Endothelial cell of umbilical vein (primary cell): Measurements from ENCODE around the gene IL4I1. TPM values are rescaled to one million over a fixed set of nuclear protein-coding genes. Genes with fewer than 3 reads are reported as not detected.

Source experiments
- BruUV-seq: library from RNA; stranded (reverse); fragments of 400-500 nt; replicated peaks from 2 replicates; lab custom pipeline; 2021; lab: Mats Ljungman, UMichigan
- CTCF ChIA-PET: fragments of 300-600, 350-600 bp; sonication (Branson Sonifier 250); formaldehyde crosslinking; loops from one replicate; lab custom pipeline; 2021; ENCODE audit warnings: antibody characterized with exemption, inconsistent platforms; lab: Charles Lee
- POLR2A ChIA-PET: fragments of 300-600, 350-600 bp; sonication (Branson Sonifier 250); formaldehyde crosslinking; loops from one replicate; lab custom pipeline; 2021; ENCODE audit warnings: antibody characterized with exemption, inconsistent platforms; lab: Charles Lee
- DNase-seq: peaks from one replicate; pipeline ENCODE4 v3.0.0-alpha.2; 2011; ENCODE audit warnings: low read depth, low spot score
- FAIRE-seq: peaks from 2 replicates; lab custom pipeline; 2011; peaks lifted over from hg19 to GRCh38; lab: Jason Lieb, UNC
- H2AFZ ChIP-seq: 2 replicates; pipeline ENCODE4 v1.6.0; 2012; ENCODE audit warnings: low read depth, low read length, control low read depth, inconsistent platforms
- H3K27ac ChIP-seq: 2 replicates; pipeline ENCODE4 v1.5.1; 2011; ENCODE audit warnings: low read depth, mild to moderate bottlenecking, control low read depth, low read length, moderate library complexity; ENCODE audit not compliant: insufficient read depth
- H3K27me3 ChIP-seq, 2 experiments: 2 replicates each; pipeline versions ENCODE4 v1.6.0 to v1.6.1; 2011; ENCODE audit warnings: low read length in 2 of 2, mixed read lengths in 1 of 2; ENCODE audit not compliant: control insufficient read depth in 2 of 2, insufficient read depth in 2 of 2
- H3K36me3 ChIP-seq, 2 experiments: 2 replicates in 1 of 2; 3 replicates in 1 of 2; pipeline ENCODE4 v1.5.1; 2011; ENCODE audit warnings: low read length in 2 of 2, mild to moderate bottlenecking in 1 of 2, moderate library complexity in 1 of 2; ENCODE audit not compliant: control insufficient read depth in 2 of 2, insufficient read depth in 2 of 2; ENCODE audit errors: extremely low read depth in 1 of 2
- H3K4me1 ChIP-seq: 3 replicates; pipeline ENCODE4 v1.5.1; 2011; ENCODE audit warnings: mild to moderate bottlenecking, low read length; ENCODE audit not compliant: control insufficient read depth, insufficient read depth; ENCODE audit errors: extremely low read depth
- H3K4me2 ChIP-seq: 2 replicates; pipeline ENCODE4 v1.6.1; 2011; ENCODE audit warnings: low read length, control low read depth, mixed read lengths; ENCODE audit not compliant: insufficient read depth
- H3K4me3 ChIP-seq, 3 experiments: fragments of 200-600 bp in 1 of 3; sonication (generic), shearing (Covaris generic) in 1 of 3; replicated peaks in 1 of 3; 2 replicates each; pipeline ENCODE4 v1.5.1; 2011 to 2016; ENCODE audit warnings: control low read depth in 3 of 3, low read length in 3 of 3, mild to moderate bottlenecking in 2 of 3, inconsistent platforms in 1 of 3, low read depth in 1 of 3, moderate library complexity in 1 of 3; ENCODE audit not compliant: insufficient read depth in 1 of 3
- H3K79me2 ChIP-seq: 2 replicates; pipeline ENCODE4 v1.6.0; 2012; ENCODE audit warnings: low read length, inconsistent platforms; ENCODE audit not compliant: control insufficient read depth, insufficient read depth
- H3K9ac ChIP-seq: replicated peaks from 2 replicates; pipeline ENCODE3; 2011; ENCODE audit warnings: low read length, control low read depth; ENCODE audit not compliant: insufficient read depth; ENCODE audit errors: extremely low read depth
- H3K9me1 ChIP-seq: replicated peaks from 3 replicates; pipeline ENCODE4 v1.6.0; 2011; ENCODE audit warnings: mild to moderate bottlenecking, low read length; ENCODE audit not compliant: control insufficient read depth, insufficient read depth; ENCODE audit errors: extremely low read depth
- H3K9me3 ChIP-seq: replicated peaks from 2 replicates; pipeline ENCODE4 v1.5.1; 2012; ENCODE audit warnings: low read length, inconsistent platforms; ENCODE audit not compliant: control insufficient read depth, insufficient read depth
- H4K20me1 ChIP-seq: replicated peaks from 2 replicates; pipeline ENCODE3; 2011; ENCODE audit warnings: mild to moderate bottlenecking, low read length; ENCODE audit not compliant: control insufficient read depth, insufficient read depth; ENCODE audit errors: extremely low read depth
- CTCF ChIP-seq, 2 donors: IDR thresholded peaks; 1 replicate in 1 of 2; 2 replicates in 1 of 2; pipeline ENCODE4 v1.5.1; 2011; ENCODE audit warnings: low read length in 2 of 2, mild to moderate bottlenecking in 2 of 2, moderate library complexity in 2 of 2, control low read depth in 1 of 2, inconsistent platforms in 1 of 2, low read depth in 1 of 2; ENCODE audit not compliant: insufficient read depth in 1 of 2; ENCODE audit errors: extremely low read depth in 1 of 2
- EZH2 ChIP-seq: IDR thresholded peaks from 2 replicates; pipeline ENCODE4 v1.6.1; 2012; ENCODE audit warnings: borderline replicate concordance, low read depth, mild to moderate bottlenecking, moderate library complexity, low read length, inconsistent platforms; ENCODE audit not compliant: severe bottlenecking
- FOS ChIP-seq: IDR thresholded peaks from 2 replicates; pipeline ENCODE4 v1.6.1; 2011; ENCODE audit warnings: mild to moderate bottlenecking, low read length, moderate library complexity, borderline replicate concordance; ENCODE audit not compliant: insufficient read depth
- GATA2 ChIP-seq: IDR thresholded peaks from 2 replicates; pipeline ENCODE4 v1.7.0; 2011; ENCODE audit warnings: low read depth, mild to moderate bottlenecking, moderate library complexity, mixed read lengths, low read length; ENCODE audit not compliant: insufficient read length, insufficient read depth
- JUN ChIP-seq: IDR thresholded peaks from 2 replicates; pipeline ENCODE4 v1.6.1; 2011; ENCODE audit warnings: borderline replicate concordance, low read depth; ENCODE audit not compliant: insufficient read length, insufficient read depth
- MAX ChIP-seq: IDR thresholded peaks from 2 replicates; pipeline ENCODE4 v1.6.1; 2011; ENCODE audit not compliant: insufficient read depth, insufficient read length
- MYC ChIP-seq: IDR thresholded peaks from one replicate; pipeline ENCODE4 v1.6.1; 2011; ENCODE audit warnings: mild to moderate bottlenecking, low read depth, low read length
- POLR2A ChIP-seq: IDR thresholded peaks from 2 replicates; pipeline ENCODE4 v1.6.1; 2012; ENCODE audit warnings: low read depth, mild to moderate bottlenecking, control low read depth, low read length
- POLR2AphosphoS5 ChIP-seq: IDR thresholded peaks from 2 replicates; pipeline ENCODE4 v1.6.1; 2012; ENCODE audit warnings: low read depth, mild to moderate bottlenecking, control low read depth, low read length, moderate library complexity; ENCODE audit not compliant: insufficient read depth
- dilution Hi-C: fragments of 300-500 bp; cut with MboI; formaldehyde crosslinking; loops from one replicate; pipeline ENCODE4 v1.15.0; 2019; ENCODE audit warnings: low sequenced_read_pairs; ENCODE audit not compliant: extremely low pct_ligation_motif_present
- intact Hi-C: fragments of 100-400 bp; cut with micrococcal nuclease; formaldehyde crosslinking; loops from one replicate; pipeline ENCODE4 v1.10.0; 2022
- polyA plus RNA-seq, 4 experiments: library from polyadenylated mRNA; depleted of rRNA in 3 of 4; stranded (reverse) in 3 of 4; unstranded in 1 of 4; fragments of >200 nt; gene quantifications; 2 replicates each; pipeline versions ENCODE4 v1.2.1 to v1.2.3, GENCODE V29; 2011 to 2012; ENCODE audit warnings: missing spikeins in 1 of 4
- total RNA-seq: library from RNA; stranded (reverse); gene quantifications from 2 replicates; pipeline ENCODE4 v1.2.3, GENCODE V29; 2021

Gene IL4I1
- total and polyA plus RNA-seq, 2 donors (not counting 3 experiments of a cell fraction or from before 2014, with no cell fraction given) = 5.0 to 5.6 TPM

GRCh38 chr19:49932731-49933131 is 36.0 kb upstream of the IL4I1 start:
- POLR2A ChIA-PET = no interaction called here
- dilution Hi-C loops = no loop called here
- FAIRE-seq = no peak
- Histone ChIP-seq H3K9me3 (no peaks in the 10 kb centered on the region), H3K36me3 (peaks cover 0 to 3% of the 10 kb centered on the region in 2 experiments), H4K20me1 (no peaks in the 10 kb centered on the region), H3K79me2 (peaks cover 14% of the 10 kb centered on the region), H3K9ac (no peak overlapping the region), H3K4me3 (no peak overlapping the region), H3K4me2 (no peak overlapping the region), H2AFZ (no peak overlapping the region), H3K27ac (no peak overlapping the region), H3K9me1 (no peaks in the 10 kb centered on the region), H3K27me3 (no peaks in the 10 kb centered on the region), H3K4me1 (peaks cover 4% of the 10 kb centered on the region)
- intact Hi-C loops = no loop called here
- no TSS peak for BruUV-seq
- no peak for DNase-seq
- no peak for TF ChIP-seq EZH2
- no peak for TF ChIP-seq CTCF (IDR thresholded peaks at IDR 0.05; ENCODE audit: extremely low read depth in 1 of 2, insufficient read depth in 1 of 2, low read depth in 1 of 2, low read length in 2 of 2)
- no peak for TF ChIP-seq GATA2
- TF ChIP-seq MYC = no peak
- TF ChIP-seq POLR2AphosphoS5 = no peak
- TF ChIP-seq FOS = no peak
- no peak for TF ChIP-seq POLR2A
- TF ChIP-seq JUN = no peak
- no peak for TF ChIP-seq MAX
- CTCF ChIA-PET = interaction anchor here (1.0 kb wide), 1 partner anchor 50 kb away, joined by 3 read pairs; no protein-coding TSS in a partner anchor
